HG02763 (cell line): ENCODE results near the gene PDAP1.
"Not testable (repeated sequence)": the region's sequence is repeated elsewhere in the genome, so short reads cannot be mapped to it uniquely, and the experiment has no call there.

Source experiments
- ATAC-seq: cut with Tn5 transposase; IDR thresholded peaks from one replicate; pipeline ENCODE4 v1.9.1; 2021; ENCODE audit warnings: mild to moderate bottlenecking, moderate library complexity; ENCODE audit not compliant: unreplicated experiment

The PDAP1 gene

GRCh38 chr7:99408379-99409191 is at the start of gene PDAP1, which contains the start of gene BUD31:
TSS of gene PDAP1 (minus strand) at chr7:99408597. CDS start at chr7:99408548, 49 bp downstream.
TSS of gene BUD31 (plus strand) at chr7:99408969. CDS start at chr7:99411093, 2,124 bp downstream.
- peak; percentile 74 for ATAC-seq

GRCh38 chr7:99457650-99458493 is 49.5 kb upstream of the PDAP1 start:
- ATAC-seq: no peak

GRCh38 chr7:99457050-99457649 is 48.8 kb upstream of the PDAP1 start:
- no peak for ATAC-seq

- ATAC-seq: no peak
Measured at GRCh38 chr7:99456288-99456687, 47.9 kb upstream of the PDAP1 start.

GRCh38 chr7:99455874-99456273 is 47.5 kb upstream of the PDAP1 start:
- no peak for ATAC-seq

GRCh38 chr7:99453105-99453504 is 44.7 kb upstream of the PDAP1 start:
- ATAC-seq: no peak

- ATAC-seq: no peak
Measured at GRCh38 chr7:99452541-99452940, 44.1 kb upstream of the PDAP1 start.

- no peak for ATAC-seq
Measured at GRCh38 chr7:99451936-99452335, 43.5 kb upstream of the PDAP1 start.

- no peak for ATAC-seq
Measured at GRCh38 chr7:99449326-99449725, 40.9 kb upstream of the PDAP1 start.

- no peak for ATAC-seq
Measured at GRCh38 chr7:99448855-99449254, 40.5 kb upstream of the PDAP1 start.

- no peak for ATAC-seq
Measured at GRCh38 chr7:99447943-99448342, 39.5 kb upstream of the PDAP1 start.

- ATAC-seq: no peak
Measured at GRCh38 chr7:99446096-99446495, 37.7 kb upstream of the PDAP1 start.

GRCh38 chr7:99440195-99440594 is 31.8 kb upstream of the PDAP1 start:
- ATAC-seq: no peak

GRCh38 chr7:99438573-99439480 is 30.4 kb upstream of the PDAP1 start, which contains the start of the genes CPSF4 and PTCD1:
TSS of gene CPSF4 (plus strand) at chr7:99438943. CDS start at chr7:99439083, 140 bp downstream.
TSS of gene PTCD1 (minus strand) at chr7:99438798. CDS start at chr7:99435242, 3,556 bp downstream.
- peak; percentile 90 for ATAC-seq

- ATAC-seq: no peak
Measured at GRCh38 chr7:99437946-99438572, 29.7 kb upstream of the PDAP1 start.

- no peak for ATAC-seq
Measured at GRCh38 chr7:99433158-99433557, 24.8 kb upstream of the PDAP1 start.

GRCh38 chr7:99431756-99432540 is 23.6 kb upstream of the PDAP1 start:
- ATAC-seq: not testable (repeated sequence)

GRCh38 chr7:99429756-99430155 is 21.4 kb upstream of the PDAP1 start:
- no peak for ATAC-seq
